Osteocyte (in vitro differentiated cells): ENCODE data around the gene SRF. TPM values are rescaled to one million over a fixed set of nuclear protein-coding genes. Genes with fewer than 3 reads are reported as not detected.
"Not testable (repeated sequence)": the region's sequence is repeated elsewhere in the genome, so short reads cannot be mapped to it uniquely, and the experiment has no call there.

Experiments used
- DNase-seq: peaks from one replicate; pipeline ENCODE4 v3.0.0; 2021; ENCODE audit warnings: mixed read lengths; ENCODE audit not compliant: unreplicated experiment; ENCODE audit errors: extremely low spot score
- H3K27ac Mint-ChIP-seq: one replicate; pipeline ENCODE4 v1.8.0; 2021; ENCODE audit warnings: mild to moderate bottlenecking, mixed read lengths; ENCODE audit not compliant: unreplicated experiment
- H3K27me3 Mint-ChIP-seq: one replicate; pipeline ENCODE4 v1.8.0; 2021; ENCODE audit warnings: mixed read lengths; ENCODE audit not compliant: unreplicated experiment
- H3K36me3 Mint-ChIP-seq: one replicate; pipeline ENCODE4 v1.8.0; 2021; ENCODE audit warnings: mixed read lengths; ENCODE audit not compliant: unreplicated experiment
- H3K4me1 Mint-ChIP-seq: one replicate; pipeline ENCODE4 v1.8.0; 2021; ENCODE audit warnings: mixed read lengths; ENCODE audit not compliant: unreplicated experiment
- H3K4me3 Mint-ChIP-seq: one replicate; pipeline ENCODE4 v1.8.0; 2021; ENCODE audit warnings: mild to moderate bottlenecking, moderate library complexity, mixed read lengths; ENCODE audit not compliant: unreplicated experiment
- H3K9me3 Mint-ChIP-seq: one replicate; pipeline ENCODE4 v1.8.0; 2021; ENCODE audit warnings: mixed read lengths; ENCODE audit not compliant: unreplicated experiment
- total RNA-seq: library from RNA; stranded (reverse); gene quantifications from 2 replicates; pipeline ENCODE4 v1.2.1, GENCODE V29; 2021
- TF ChIP-seq, protein P1 (sequence below): fragments of 200-600 bp; sonication (generic); IDR thresholded peaks from 2 replicates; pipeline ENCODE4 v1.5.0; 2021; ENCODE audit warnings: antibody characterized with exemption, mild to moderate bottlenecking, moderate library complexity

The SRF gene
- total RNA-seq, 1 donor from 2014 or later, result 32.5 TPM

DNA sequence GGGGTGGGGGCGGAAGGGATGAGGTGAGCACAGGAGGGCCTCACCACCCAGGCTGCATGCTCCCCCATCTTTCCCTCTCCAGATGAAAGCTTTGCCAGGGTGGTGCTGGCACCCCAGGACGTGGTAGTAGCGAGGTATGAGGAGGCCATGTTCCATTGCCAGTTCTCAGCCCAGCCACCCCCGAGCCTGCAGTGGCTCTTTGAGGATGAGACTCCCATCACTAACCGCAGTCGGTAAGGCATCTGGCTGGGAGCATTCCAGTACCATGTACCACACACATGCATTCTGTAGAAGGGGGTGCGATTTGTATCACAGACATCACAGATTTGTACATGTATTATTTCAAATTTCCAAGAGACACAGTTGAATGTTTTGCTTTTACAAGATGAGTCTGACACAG, 40.6 kb upstream of the SRF start:
- H3K9me3 Mint-ChIP-seq, result no peaks in the 10 kb centered on the region
- TF ChIP-seq, protein P1, sequence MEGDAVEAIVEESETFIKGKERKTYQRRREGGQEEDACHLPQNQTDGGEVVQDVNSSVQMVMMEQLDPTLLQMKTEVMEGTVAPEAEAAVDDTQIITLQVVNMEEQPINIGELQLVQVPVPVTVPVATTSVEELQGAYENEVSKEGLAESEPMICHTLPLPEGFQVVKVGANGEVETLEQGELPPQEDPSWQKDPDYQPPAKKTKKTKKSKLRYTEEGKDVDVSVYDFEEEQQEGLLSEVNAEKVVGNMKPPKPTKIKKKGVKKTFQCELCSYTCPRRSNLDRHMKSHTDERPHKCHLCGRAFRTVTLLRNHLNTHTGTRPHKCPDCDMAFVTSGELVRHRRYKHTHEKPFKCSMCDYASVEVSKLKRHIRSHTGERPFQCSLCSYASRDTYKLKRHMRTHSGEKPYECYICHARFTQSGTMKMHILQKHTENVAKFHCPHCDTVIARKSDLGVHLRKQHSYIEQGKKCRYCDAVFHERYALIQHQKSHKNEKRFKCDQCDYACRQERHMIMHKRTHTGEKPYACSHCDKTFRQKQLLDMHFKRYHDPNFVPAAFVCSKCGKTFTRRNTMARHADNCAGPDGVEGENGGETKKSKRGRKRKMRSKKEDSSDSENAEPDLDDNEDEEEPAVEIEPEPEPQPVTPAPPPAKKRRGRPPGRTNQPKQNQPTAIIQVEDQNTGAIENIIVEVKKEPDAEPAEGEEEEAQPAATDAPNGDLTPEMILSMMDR, result no peak

DNA sequence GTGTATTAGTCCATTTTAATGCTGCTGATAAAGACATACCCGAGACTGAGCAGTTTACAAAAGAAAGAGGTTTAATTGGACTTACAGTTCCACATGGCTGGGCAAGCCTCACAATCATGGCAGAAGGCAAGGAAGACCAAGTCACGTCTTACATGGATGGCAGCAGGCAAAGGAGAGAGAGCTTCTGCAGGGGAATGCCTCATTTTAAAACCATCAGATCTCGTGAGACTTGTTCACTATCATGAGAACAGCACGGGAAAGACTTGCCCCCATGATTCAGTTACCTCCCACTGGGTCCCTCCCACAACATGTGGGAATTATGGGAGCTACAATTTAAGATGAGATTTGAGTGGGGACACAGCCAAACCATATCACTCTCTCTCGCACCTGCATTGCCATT, 39.7 kb upstream of the SRF start:
- not testable (repeated sequence) for DNase-seq, H3K27ac Mint-ChIP-seq, H3K9me3 Mint-ChIP-seq, H3K27me3 Mint-ChIP-seq, H3K4me3 Mint-ChIP-seq
- Mint-ChIP-seq H3K4me1 (peaks cover 27% of the 10 kb centered on the region), H3K36me3 (peaks cover 19% of the 10 kb centered on the region)

More for the DNA sequence above, 40.6 kb upstream of the SRF start:
- Mint-ChIP-seq H3K27ac (no peak overlapping the region), H3K36me3 (peaks cover 19% of the 10 kb centered on the region), H3K27me3 (no peaks in the 10 kb centered on the region), H3K4me3 (no peak overlapping the region), H3K4me1 (peaks cover 36% of the 10 kb centered on the region)
- DNase-seq, result no peak

DNA sequence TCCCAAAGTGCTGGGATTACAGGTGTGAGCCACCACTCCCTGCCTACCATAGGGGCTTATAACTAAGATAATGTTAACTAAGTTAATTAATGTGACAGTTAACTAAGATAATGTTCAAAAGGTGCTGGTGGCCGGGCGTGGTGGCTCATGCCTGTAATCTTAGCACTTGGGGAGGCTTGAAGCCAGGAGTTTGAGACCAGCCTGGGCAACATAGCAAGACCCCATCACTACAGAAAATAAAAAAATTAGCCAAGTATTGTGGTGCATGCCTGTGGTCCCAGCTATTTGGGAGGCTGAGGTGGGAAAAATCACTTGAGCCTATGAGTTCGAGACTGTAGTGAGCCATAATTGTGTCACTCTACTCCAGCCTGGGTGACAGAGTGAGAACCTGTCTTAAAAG, 32.8 kb upstream of the SRF start:
- TF ChIP-seq, protein P1, result no peak
- H3K4me3 Mint-ChIP-seq, result no peak overlapping the region
- DNase-seq, result no peak
- no peak overlapping the region for H3K27ac Mint-ChIP-seq
- peaks cover 12% of the 10 kb centered on the region for H3K36me3 Mint-ChIP-seq
- no peaks in the 10 kb centered on the region for H3K27me3 Mint-ChIP-seq
- H3K9me3 Mint-ChIP-seq, result no peaks in the 10 kb centered on the region
- H3K4me1 Mint-ChIP-seq, result peaks cover 4% of the 10 kb centered on the region

DNA sequence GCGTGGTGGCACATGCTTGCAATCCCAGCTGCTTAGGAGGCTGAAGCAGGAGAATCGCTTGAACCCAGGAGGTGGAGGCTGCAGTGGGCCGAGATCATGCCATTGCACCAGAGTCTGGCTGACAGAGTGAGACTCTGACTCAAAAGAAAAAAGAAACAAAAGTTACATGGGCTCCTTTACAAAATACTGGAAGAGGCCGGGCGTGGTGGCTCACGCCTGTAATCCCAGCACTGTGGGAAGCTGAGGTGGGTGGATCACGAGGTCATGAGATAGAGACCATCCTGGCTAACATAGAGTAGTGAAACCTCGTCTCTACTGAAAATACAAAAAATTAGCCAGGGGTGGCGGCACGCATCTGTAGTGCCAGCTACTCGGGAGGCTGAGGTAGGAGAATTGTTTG, 31.1 kb upstream of the SRF start:
- not testable (repeated sequence) for H3K36me3 Mint-ChIP-seq, H3K9me3 Mint-ChIP-seq, H3K4me3 Mint-ChIP-seq, H3K27me3 Mint-ChIP-seq, DNase-seq, H3K27ac Mint-ChIP-seq
- peaks cover 12% of the 10 kb centered on the region for H3K4me1 Mint-ChIP-seq

DNA sequence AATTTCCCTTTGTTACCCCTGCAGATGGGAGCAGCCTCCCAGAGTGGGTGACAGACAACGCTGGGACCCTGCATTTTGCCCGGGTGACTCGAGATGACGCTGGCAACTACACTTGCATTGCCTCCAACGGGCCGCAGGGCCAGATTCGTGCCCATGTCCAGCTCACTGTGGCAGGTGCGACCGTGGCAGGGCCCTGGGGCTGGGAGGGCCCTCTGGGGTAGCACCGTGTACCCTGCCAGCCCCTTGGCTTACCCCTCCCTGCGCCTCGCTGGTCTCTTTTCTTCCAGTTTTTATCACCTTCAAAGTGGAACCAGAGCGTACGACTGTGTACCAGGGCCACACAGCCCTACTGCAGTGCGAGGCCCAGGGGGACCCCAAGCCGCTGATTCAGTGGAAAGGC, 29.4 kb upstream of the SRF start:
- H3K36me3 Mint-ChIP-seq, result peaks cover 7% of the 10 kb centered on the region
- TF ChIP-seq, protein P1, result no peak
- peaks cover 12% of the 10 kb centered on the region for H3K4me1 Mint-ChIP-seq
- H3K4me3 Mint-ChIP-seq, result no peak overlapping the region
- H3K27ac Mint-ChIP-seq, result no peak overlapping the region
- DNase-seq, result no peak
- no peaks in the 10 kb centered on the region for H3K27me3 Mint-ChIP-seq
- H3K9me3 Mint-ChIP-seq, result no peaks in the 10 kb centered on the region

DNA sequence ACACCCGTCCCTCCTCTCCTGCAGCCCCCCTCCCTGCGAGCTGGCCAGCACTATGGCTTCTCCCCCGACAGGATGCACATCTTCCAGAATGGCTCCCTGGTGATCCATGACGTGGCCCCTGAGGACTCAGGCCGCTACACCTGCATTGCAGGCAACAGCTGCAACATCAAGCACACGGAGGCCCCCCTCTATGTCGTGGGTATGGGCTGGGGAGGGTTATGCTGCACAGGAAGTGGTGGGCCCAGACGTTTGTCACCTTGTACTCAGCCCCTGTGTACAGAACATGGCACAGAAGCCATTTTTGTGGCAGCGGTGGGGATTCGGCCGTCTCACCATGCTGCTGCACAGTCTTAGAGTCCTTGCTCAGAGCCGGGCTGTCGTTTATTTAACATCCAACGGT, 29.0 kb upstream of the SRF start:
- Mint-ChIP-seq H3K4me3 (no peak overlapping the region), H3K36me3 (peaks cover 5% of the 10 kb centered on the region), H3K4me1 (peaks cover 12% of the 10 kb centered on the region), H3K9me3 (no peaks in the 10 kb centered on the region), H3K27ac (no peak overlapping the region), H3K27me3 (no peaks in the 10 kb centered on the region)
- TF ChIP-seq, protein P1, result no peak
- DNase-seq, result no peak
